RWPE2 (cell line): ENCODE data around the gene PPP1R15B.

Experiments
- ATAC-seq: fragments of 200-7000 bp; cut with Tn5 transposase; 3 replicates; pipeline ENCODE4 v1.9.1; 2021; ENCODE audit warnings: low read depth
- DNase-seq: peaks from one replicate; pipeline ENCODE4 v3.0.0-alpha.2; 2020; ENCODE audit warnings: low spot score
- H3K27ac ChIP-seq: fragments of 450-650 bp; 2 replicates; pipeline ENCODE4 v1.5.1; 2017; ENCODE audit warnings: mild to moderate bottlenecking; ENCODE audit not compliant: poor library complexity, severe bottlenecking
- H3K27me3 ChIP-seq: fragments of 250-450 bp; sonication (Bioruptor Pico); 2 replicates; pipeline ENCODE4 v1.5.1; 2021; ENCODE audit warnings: mild to moderate bottlenecking, moderate library complexity; ENCODE audit not compliant: insufficient read depth, poor library complexity, severe bottlenecking
- H3K36me3 ChIP-seq: fragments of 250-450 bp; sonication (Bioruptor Pico); 2 replicates; pipeline ENCODE4 v1.5.1; 2020; ENCODE audit warnings: low read depth, mild to moderate bottlenecking, moderate library complexity
- H3K4me1 ChIP-seq: fragments of 250-450 bp; sonication (Bioruptor Pico); 2 replicates; pipeline ENCODE4 v1.5.1; 2021; ENCODE audit warnings: mild to moderate bottlenecking, moderate library complexity; ENCODE audit not compliant: insufficient read depth, poor library complexity, severe bottlenecking
- H3K4me3 ChIP-seq: fragments of 250-450 bp; sonication (Bioruptor Pico); 2 replicates; pipeline ENCODE4 v1.5.1; 2021; ENCODE audit warnings: mild to moderate bottlenecking, moderate library complexity; ENCODE audit not compliant: severe bottlenecking
- H3K9me3 ChIP-seq: fragments of 250-450 bp; sonication (Bioruptor Pico); 2 replicates; pipeline ENCODE4 v1.5.1; 2021; ENCODE audit warnings: mild to moderate bottlenecking, moderate library complexity; ENCODE audit not compliant: severe bottlenecking
- CTCF ChIP-seq: fragments of 450-650 bp; IDR thresholded peaks from one replicate; pipeline ENCODE4 v1.5.1; 2017; ENCODE audit warnings: mild to moderate bottlenecking, moderate library complexity; ENCODE audit not compliant: poor library complexity, severe bottlenecking

Gene PPP1R15B

GRCh38 chr1:204435872-204436271 lies 24.3 kb upstream of the PPP1R15B start:
- peaks cover 19% of the 10 kb centered on the region for H3K4me1 ChIP-seq
- H3K27me3 ChIP-seq = no peaks in the 10 kb centered on the region
- H3K27ac ChIP-seq = no peak overlapping the region
- no peaks in the 10 kb centered on the region for H3K9me3 ChIP-seq
- no peak for TF ChIP-seq CTCF
- ATAC-seq (no peak), DNase-seq (no peak)
- peaks cover 23% of the 10 kb centered on the region for H3K36me3 ChIP-seq
- H3K4me3 ChIP-seq = no peak overlapping the region

GRCh38 chr1:204435381-204435831 lies 23.8 kb upstream of the PPP1R15B start:
- Histone ChIP-seq H3K36me3 (peaks cover 24% of the 10 kb centered on the region), H3K4me1 (peaks cover 19% of the 10 kb centered on the region), H3K27ac (no peak overlapping the region), H3K4me3 (no peak overlapping the region), H3K27me3 (no peaks in the 10 kb centered on the region), H3K9me3 (no peaks in the 10 kb centered on the region)
- DNase-seq = no peak
- TF ChIP-seq CTCF = no peak
- no peak for ATAC-seq

- no peak overlapping the region for H3K27ac ChIP-seq
- peaks cover 19% of the 10 kb centered on the region for H3K4me1 ChIP-seq
- no peak for DNase-seq
- no peaks in the 10 kb centered on the region for H3K27me3 ChIP-seq
- no peaks in the 10 kb centered on the region for H3K9me3 ChIP-seq
- TF ChIP-seq CTCF = no peak
- H3K4me3 ChIP-seq = no peak overlapping the region
- no peak for ATAC-seq
- H3K36me3 ChIP-seq = peaks cover 24% of the 10 kb centered on the region
Observed at GRCh38 chr1:204434116-204434755, 22.6 kb upstream of the PPP1R15B start.

GRCh38 chr1:204432708-204433107 lies 21.1 kb upstream of the PPP1R15B start:
- ATAC-seq (no peak), DNase-seq (no peak)
- Histone ChIP-seq H3K36me3 (peaks cover 20% of the 10 kb centered on the region; the same call in 1 of the 2 replicates), H3K27me3 (no peaks in the 10 kb centered on the region), H3K27ac (no peak overlapping the region), H3K9me3 (no peaks in the 10 kb centered on the region), H3K4me1 (peaks cover 4% of the 10 kb centered on the region), H3K4me3 (no peak overlapping the region)
- no peak for TF ChIP-seq CTCF
